ENCODE data around the gene CELSR1. TPM values are rescaled to one million over a fixed set of nuclear protein-coding genes. Genes with fewer than 3 reads are reported as not detected.

Gene CELSR1
- total RNA-seq, 2 experiments from 2014 or later, result 3.7 to 5.2 TPM

DNA sequence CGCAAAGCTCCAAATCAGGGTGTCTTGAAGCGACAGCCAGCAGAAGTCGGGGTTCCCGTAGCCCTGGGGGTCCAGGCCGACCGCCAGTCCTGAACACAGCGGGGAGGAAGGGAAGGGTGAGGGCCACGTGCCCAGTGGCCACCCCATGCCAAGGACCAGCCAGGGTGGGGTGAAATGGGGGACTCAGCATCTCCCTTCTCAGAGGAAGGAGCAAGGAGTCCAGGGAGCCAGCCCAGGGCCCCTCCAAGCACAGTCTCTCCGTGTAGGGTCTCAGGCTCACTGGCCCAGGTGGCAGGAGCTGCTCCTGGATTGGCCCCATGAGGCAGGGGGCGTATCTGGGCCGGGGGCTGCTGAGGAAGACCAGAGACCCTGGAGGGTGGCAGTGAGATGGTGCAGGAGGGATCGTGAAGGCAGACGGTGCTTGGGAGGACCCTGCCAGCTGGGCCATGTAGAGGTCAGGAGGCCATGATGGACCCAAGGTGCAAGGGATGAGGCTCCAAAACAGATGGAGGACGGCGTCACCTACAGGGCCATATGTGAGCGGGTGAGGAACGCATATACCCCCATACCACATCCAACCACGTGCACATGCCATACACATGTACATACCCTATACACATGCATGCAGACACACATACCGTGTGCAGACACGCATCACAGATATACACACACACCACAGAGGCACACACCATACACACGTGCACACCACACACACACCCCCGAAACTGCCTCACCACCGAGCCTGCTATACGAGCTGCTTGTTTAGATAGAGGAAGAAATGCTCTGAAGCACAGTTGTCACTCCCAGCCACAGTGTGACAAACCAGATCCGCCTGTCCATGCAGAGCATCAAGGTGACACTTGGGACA lies 167.5 kb downstream of the CELSR1 start:
- Histone ChIP-seq H3K27ac (ENCODE audit: low read depth, low read length, poor library complexity, severe bottlenecking) (no peak overlapping the region), H3K4me1 (ENCODE audit: insufficient read depth, low read length, poor library complexity, severe bottlenecking) (peaks cover 13% of the 10 kb centered on the region), H2AFZ (ENCODE audit: low read length) (no peak overlapping the region), H3K9me3 (ENCODE audit: low read length) (no peaks in the 10 kb centered on the region), H3K79me2 (ENCODE audit: insufficient read depth, low read depth, low read length) (no peaks in the 10 kb centered on the region), H3K4me3 (ENCODE audit: low read depth, low read length, poor library complexity, severe bottlenecking) (no peak overlapping the region), H3K4me2 (ENCODE audit: low read length) (no peak overlapping the region), H3K9me2 (ENCODE audit: insufficient read depth, low read length) (no peaks in the 10 kb centered on the region), H3K36me3 (ENCODE audit: insufficient read depth, low read length) (no peaks in the 10 kb centered on the region), H4K20me1 (ENCODE audit: insufficient read depth, low read length) (no peaks in the 10 kb centered on the region)
- ChIA-PET CTCF (ENCODE audit: unreplicated experiment) (no interaction called here), POLR2A (no interaction called here)
- DNase-seq (ENCODE audit: low spot score), result no peak
- intact Hi-C loops (cut with micrococcal nuclease; ENCODE audit: unreplicated experiment), result no loop called here
- BruUV-seq (replicated peaks), result no TSS peak
- TF ChIP-seq, protein P1, sequence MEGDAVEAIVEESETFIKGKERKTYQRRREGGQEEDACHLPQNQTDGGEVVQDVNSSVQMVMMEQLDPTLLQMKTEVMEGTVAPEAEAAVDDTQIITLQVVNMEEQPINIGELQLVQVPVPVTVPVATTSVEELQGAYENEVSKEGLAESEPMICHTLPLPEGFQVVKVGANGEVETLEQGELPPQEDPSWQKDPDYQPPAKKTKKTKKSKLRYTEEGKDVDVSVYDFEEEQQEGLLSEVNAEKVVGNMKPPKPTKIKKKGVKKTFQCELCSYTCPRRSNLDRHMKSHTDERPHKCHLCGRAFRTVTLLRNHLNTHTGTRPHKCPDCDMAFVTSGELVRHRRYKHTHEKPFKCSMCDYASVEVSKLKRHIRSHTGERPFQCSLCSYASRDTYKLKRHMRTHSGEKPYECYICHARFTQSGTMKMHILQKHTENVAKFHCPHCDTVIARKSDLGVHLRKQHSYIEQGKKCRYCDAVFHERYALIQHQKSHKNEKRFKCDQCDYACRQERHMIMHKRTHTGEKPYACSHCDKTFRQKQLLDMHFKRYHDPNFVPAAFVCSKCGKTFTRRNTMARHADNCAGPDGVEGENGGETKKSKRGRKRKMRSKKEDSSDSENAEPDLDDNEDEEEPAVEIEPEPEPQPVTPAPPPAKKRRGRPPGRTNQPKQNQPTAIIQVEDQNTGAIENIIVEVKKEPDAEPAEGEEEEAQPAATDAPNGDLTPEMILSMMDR (conservative IDR thresholded peaks at IDR 0.05; ENCODE audit: low read length), result no peak
- no peak for TF ChIP-seq EZH2phosphoT487 (IDR thresholded peaks at IDR 0.05; ENCODE audit: borderline replicate concordance, low read depth, low read length)

DNA sequence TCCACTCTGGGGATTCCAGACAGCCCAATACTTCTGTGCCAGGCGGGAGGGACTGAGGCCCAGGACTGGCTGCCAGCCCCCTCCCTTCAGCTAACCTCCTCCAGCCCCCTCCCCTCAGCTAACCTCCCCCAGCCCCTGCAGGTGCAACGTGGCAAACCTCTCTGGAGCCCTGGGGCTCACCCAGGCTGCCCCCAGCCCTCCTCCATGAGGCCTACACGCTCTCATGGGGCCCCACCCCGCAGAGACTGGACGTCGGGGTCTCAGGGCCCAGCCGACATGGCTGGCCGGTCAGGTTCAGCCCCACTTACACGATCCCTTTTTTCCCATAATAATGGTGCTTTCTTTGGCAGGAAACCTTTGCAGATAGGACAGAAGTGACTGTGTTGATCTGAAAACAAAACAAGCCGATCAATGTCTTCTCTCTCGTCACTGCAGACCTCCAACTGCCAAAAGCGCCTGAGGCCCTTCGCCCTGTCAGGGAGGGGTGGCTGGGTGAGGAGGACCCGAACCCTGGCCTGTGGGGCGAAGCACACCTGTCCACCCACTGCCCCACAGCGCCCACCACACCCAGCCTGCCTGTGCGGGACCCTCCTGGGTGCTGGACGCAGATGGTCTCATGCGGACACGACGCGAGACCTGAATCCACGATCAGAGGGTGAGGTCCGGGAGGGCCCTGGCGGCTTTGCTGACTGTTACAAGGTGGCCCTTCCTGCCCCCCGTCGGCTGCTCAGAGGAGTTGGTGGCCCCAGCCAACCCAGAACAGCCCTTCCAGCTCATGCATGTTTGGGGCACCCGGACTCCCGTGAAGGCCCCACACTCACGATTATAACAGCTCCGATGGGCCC lies 168.3 kb downstream of the CELSR1 start:
- Histone ChIP-seq H3K9me3 (ENCODE audit: low read length) (no peaks in the 10 kb centered on the region), H3K4me1 (ENCODE audit: insufficient read depth, low read length, poor library complexity, severe bottlenecking) (peaks cover 13% of the 10 kb centered on the region), H3K79me2 (ENCODE audit: insufficient read depth, low read depth, low read length) (no peaks in the 10 kb centered on the region), H2AFZ (ENCODE audit: low read length) (no peak overlapping the region), H3K27ac (ENCODE audit: low read depth, low read length, poor library complexity, severe bottlenecking) (no peak overlapping the region), H3K36me3 (ENCODE audit: insufficient read depth, low read length) (no peaks in the 10 kb centered on the region), H3K4me3 (ENCODE audit: low read depth, low read length, poor library complexity, severe bottlenecking) (no peak overlapping the region), H3K9me2 (ENCODE audit: insufficient read depth, low read length) (no peaks in the 10 kb centered on the region), H4K20me1 (ENCODE audit: insufficient read depth, low read length) (no peaks in the 10 kb centered on the region), H3K4me2 (ENCODE audit: low read length) (no peak overlapping the region)
- BruUV-seq (replicated peaks), result no TSS peak
- ChIA-PET POLR2A (no interaction called here), CTCF (ENCODE audit: unreplicated experiment) (no interaction called here)
- no peak for TF ChIP-seq EZH2phosphoT487 (IDR thresholded peaks at IDR 0.05; ENCODE audit: borderline replicate concordance, low read depth, low read length)
- TF ChIP-seq, protein P1 (conservative IDR thresholded peaks at IDR 0.05; ENCODE audit: low read length), result no peak
- no peak for DNase-seq (ENCODE audit: low spot score)
- intact Hi-C loops (cut with micrococcal nuclease; ENCODE audit: unreplicated experiment), result no loop called here

All from OCI-LY7 (cell line).